Measurements from ENCODE around the gene PINK1.

Gene PINK1

DNA sequence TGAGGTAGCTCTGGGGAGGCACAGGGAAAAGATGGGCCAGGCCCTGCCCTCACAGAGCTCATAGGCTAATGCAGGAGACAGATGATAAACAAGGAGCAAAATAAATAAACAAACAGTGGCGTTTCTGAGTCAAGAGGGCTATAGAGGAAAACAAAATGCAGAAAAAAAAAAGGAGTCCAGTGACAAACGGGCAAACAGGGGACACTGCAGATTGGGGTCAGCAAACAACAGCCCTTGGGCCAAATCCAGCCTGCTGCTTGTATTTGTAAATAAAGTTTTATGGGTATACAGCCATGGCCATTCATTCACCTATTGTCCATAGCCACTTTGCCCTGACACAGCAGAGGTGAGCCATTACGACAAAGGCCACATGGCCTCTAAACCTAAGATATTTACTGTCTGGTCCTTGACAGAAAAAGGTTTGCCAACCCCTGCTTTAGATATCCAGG is 19.1 kb upstream of the PINK1 start:
- Histone ChIP-seq H3K4me2 (ENCODE audit: low read length) (no peak overlapping the region), H3K27me3 (ENCODE audit: control insufficient read depth, insufficient read depth, low read length) (no peaks in the 10 kb centered on the region), H3K4me1 (ENCODE audit: control insufficient read depth, insufficient read depth, low read length) (peaks cover 29% of the 10 kb centered on the region), H3K9me3 (replicated peaks; ENCODE audit: low read length) (no peaks in the 10 kb centered on the region), H3K36me3 (ENCODE audit: insufficient read depth, low read length) (no peaks in the 10 kb centered on the region), H3K4me3 (ENCODE audit: low read length) (no peak overlapping the region), H3K9ac (ENCODE audit: low read depth, low read length) (no peak overlapping the region)

- peak overlapping the region; percentile 28 for H3K4me2 ChIP-seq (ENCODE audit: low read length)
- no peaks in the 10 kb centered on the region for H3K36me3 ChIP-seq (ENCODE audit: insufficient read depth, low read length)
- H3K4me1 ChIP-seq (ENCODE audit: control insufficient read depth, insufficient read depth, low read length), result peaks cover 29% of the 10 kb centered on the region
- peak overlapping the region; percentile 31 for H3K4me3 ChIP-seq (ENCODE audit: low read length)
- peak overlapping the region; percentile 29 for H3K9ac ChIP-seq (ENCODE audit: low read depth, low read length)
- H3K9me3 ChIP-seq (replicated peaks; ENCODE audit: low read length), result no peaks in the 10 kb centered on the region
- no peaks in the 10 kb centered on the region for H3K27me3 ChIP-seq (ENCODE audit: control insufficient read depth, insufficient read depth, low read length)
These were observed 17.1 kb upstream of the PINK1 start for GRCh38 chr1:20615946-20616846.

GRCh38 chr1:20616847-20617487 is 16.3 kb upstream of the PINK1 start:
- Histone ChIP-seq H3K9me3 (replicated peaks; ENCODE audit: low read length) (no peaks in the 10 kb centered on the region), H3K27me3 (ENCODE audit: control insufficient read depth, insufficient read depth, low read length) (no peaks in the 10 kb centered on the region), H3K4me2 (ENCODE audit: low read length) (peak overlapping the region; percentile 28), H3K4me1 (ENCODE audit: control insufficient read depth, insufficient read depth, low read length) (peaks cover 29% of the 10 kb centered on the region), H3K9ac (ENCODE audit: low read depth, low read length) (peak overlapping the region; percentile 29), H3K36me3 (ENCODE audit: insufficient read depth, low read length) (no peaks in the 10 kb centered on the region), H3K4me3 (ENCODE audit: low read length) (peak overlapping the region; percentile 31)

- H3K9me3 ChIP-seq (replicated peaks; ENCODE audit: low read length), result no peaks in the 10 kb centered on the region
- H3K4me2 ChIP-seq (ENCODE audit: low read length), result no peak overlapping the region
- no peaks in the 10 kb centered on the region for H3K36me3 ChIP-seq (ENCODE audit: insufficient read depth, low read length)
- no peak overlapping the region for H3K9ac ChIP-seq (ENCODE audit: low read depth, low read length)
- H3K27me3 ChIP-seq (ENCODE audit: control insufficient read depth, insufficient read depth, low read length), result no peaks in the 10 kb centered on the region
- H3K4me1 ChIP-seq (ENCODE audit: control insufficient read depth, insufficient read depth, low read length), result peaks cover 20% of the 10 kb centered on the region
- no peak overlapping the region for H3K4me3 ChIP-seq (ENCODE audit: low read length)
These were observed 14.7 kb upstream of the PINK1 start for GRCh38 chr1:20618550-20618949.

DNA sequence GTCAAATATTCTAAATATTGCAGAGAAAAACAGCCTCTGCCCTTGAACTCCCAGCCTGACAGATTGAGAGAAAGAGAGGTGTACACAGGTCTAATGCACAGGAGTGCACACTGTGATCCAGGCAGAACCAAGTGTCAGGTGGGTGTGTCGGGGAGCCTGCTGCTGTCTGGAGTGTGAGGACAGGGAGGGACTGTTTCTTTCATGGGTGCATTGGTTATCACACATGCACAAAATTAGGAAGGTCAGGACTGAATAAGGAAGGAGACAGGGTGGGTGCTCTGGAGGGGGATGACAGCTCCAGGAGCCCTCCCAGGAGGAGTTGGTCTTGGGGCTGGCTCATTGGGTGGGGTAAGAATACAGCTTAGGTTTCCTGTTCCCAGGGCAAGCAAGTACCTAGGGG is 13.3 kb upstream of the PINK1 start:
- peaks cover 11% of the 10 kb centered on the region for H3K4me1 ChIP-seq (ENCODE audit: control insufficient read depth, insufficient read depth, low read length)
- no peak overlapping the region for H3K9ac ChIP-seq (ENCODE audit: low read depth, low read length)
- no peaks in the 10 kb centered on the region for H3K27me3 ChIP-seq (ENCODE audit: control insufficient read depth, insufficient read depth, low read length)
- H3K9me3 ChIP-seq (replicated peaks; ENCODE audit: low read length), result no peaks in the 10 kb centered on the region
- no peaks in the 10 kb centered on the region for H3K36me3 ChIP-seq (ENCODE audit: insufficient read depth, low read length)
- H3K4me2 ChIP-seq (ENCODE audit: low read length), result no peak overlapping the region
- no peak overlapping the region for H3K4me3 ChIP-seq (ENCODE audit: low read length)

- no peaks in the 10 kb centered on the region for H3K36me3 ChIP-seq (ENCODE audit: insufficient read depth, low read length)
- no peak overlapping the region for H3K4me2 ChIP-seq (ENCODE audit: low read length)
These were observed 12.2 kb upstream of the PINK1 start for GRCh38 chr1:20621012-20621411.

DNA sequence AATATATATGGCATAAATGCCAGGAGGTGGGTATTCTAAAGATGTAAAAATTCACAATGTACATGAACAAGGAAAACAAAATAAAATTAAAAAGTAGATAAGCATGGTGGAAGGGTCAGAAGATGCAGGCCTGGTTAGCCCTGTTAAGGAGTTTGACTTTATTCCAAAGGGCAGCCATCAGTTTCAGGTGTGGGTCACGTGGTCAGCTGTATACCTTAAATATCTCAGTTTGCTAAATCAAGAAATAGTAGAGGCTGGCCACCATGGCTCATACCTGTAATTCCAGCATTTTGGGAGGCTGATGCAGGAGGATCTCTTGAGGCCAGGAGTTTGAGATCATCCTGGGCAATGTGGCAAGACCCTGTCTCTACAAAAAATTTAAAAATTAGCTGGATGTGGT is 8.5 kb upstream of the PINK1 start:
- H3K9me3 ChIP-seq (replicated peaks; ENCODE audit: low read length), result no peaks in the 10 kb centered on the region

More at GRCh38 chr1:20621012-20621411, 12.2 kb upstream of the PINK1 start:
- H3K9ac ChIP-seq (ENCODE audit: low read depth, low read length), result no peak overlapping the region
- no peaks in the 10 kb centered on the region for H3K27me3 ChIP-seq (ENCODE audit: control insufficient read depth, insufficient read depth, low read length)
- H3K4me3 ChIP-seq (ENCODE audit: low read length), result no peak overlapping the region
- H3K4me1 ChIP-seq (ENCODE audit: control insufficient read depth, insufficient read depth, low read length), result peaks cover 9% of the 10 kb centered on the region
- H3K9me3 ChIP-seq (replicated peaks; ENCODE audit: low read length), result no peaks in the 10 kb centered on the region

GRCh38 chr1:20625176-20626097 is 7.8 kb upstream of the PINK1 start:
- Histone ChIP-seq H3K9ac (ENCODE audit: low read depth, low read length) (no peak overlapping the region), H3K4me3 (ENCODE audit: low read length) (no peak overlapping the region), H3K4me1 (ENCODE audit: control insufficient read depth, insufficient read depth, low read length) (no peaks in the 10 kb centered on the region), H3K36me3 (ENCODE audit: insufficient read depth, low read length) (no peaks in the 10 kb centered on the region), H3K4me2 (ENCODE audit: low read length) (no peak overlapping the region), H3K27me3 (ENCODE audit: control insufficient read depth, insufficient read depth, low read length) (no peaks in the 10 kb centered on the region), H3K9me3 (replicated peaks; ENCODE audit: low read length) (no peaks in the 10 kb centered on the region)

More for the DNA sequence above, 8.5 kb upstream of the PINK1 start:
- H3K4me2 ChIP-seq (ENCODE audit: low read length), result no peak overlapping the region
- H3K9ac ChIP-seq (ENCODE audit: low read depth, low read length), result no peak overlapping the region
- no peaks in the 10 kb centered on the region for H3K4me1 ChIP-seq (ENCODE audit: control insufficient read depth, insufficient read depth, low read length)
- H3K27me3 ChIP-seq (ENCODE audit: control insufficient read depth, insufficient read depth, low read length), result no peaks in the 10 kb centered on the region
- H3K4me3 ChIP-seq (ENCODE audit: low read length), result no peak overlapping the region
- H3K36me3 ChIP-seq (ENCODE audit: insufficient read depth, low read length), result no peaks in the 10 kb centered on the region

DNA sequence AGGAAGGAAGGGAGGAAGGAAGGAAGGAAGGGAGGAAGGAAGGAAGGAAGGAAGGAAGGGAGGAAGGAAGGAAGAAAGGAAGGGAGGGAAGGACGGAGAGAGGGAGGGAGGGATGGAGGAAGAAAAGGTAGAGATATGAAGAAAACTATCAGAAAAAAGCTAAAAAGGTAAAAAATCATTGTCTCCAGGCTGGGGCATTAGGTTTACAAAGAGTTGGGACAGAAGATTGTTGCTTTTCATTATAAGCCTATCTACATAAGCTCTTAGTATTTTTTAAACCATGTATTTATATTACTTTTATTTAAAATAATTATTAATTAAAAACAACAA is 7.2 kb upstream of the PINK1 start:
- no peak overlapping the region for H3K4me2 ChIP-seq (ENCODE audit: low read length)
- H3K9ac ChIP-seq (ENCODE audit: low read depth, low read length), result no peak overlapping the region
- no peak overlapping the region for H3K4me3 ChIP-seq (ENCODE audit: low read length)
- no peaks in the 10 kb centered on the region for H3K27me3 ChIP-seq (ENCODE audit: control insufficient read depth, insufficient read depth, low read length)
- no peaks in the 10 kb centered on the region for H3K4me1 ChIP-seq (ENCODE audit: control insufficient read depth, insufficient read depth, low read length)
- no peaks in the 10 kb centered on the region for H3K36me3 ChIP-seq (ENCODE audit: insufficient read depth, low read length)
- no peaks in the 10 kb centered on the region for H3K9me3 ChIP-seq (replicated peaks; ENCODE audit: low read length)

- Histone ChIP-seq H3K9me3 (replicated peaks; ENCODE audit: low read length) (no peaks in the 10 kb centered on the region), H3K9ac (ENCODE audit: low read depth, low read length) (no peak overlapping the region), H3K4me1 (ENCODE audit: control insufficient read depth, insufficient read depth, low read length) (no peaks in the 10 kb centered on the region), H3K27me3 (ENCODE audit: control insufficient read depth, insufficient read depth, low read length) (no peaks in the 10 kb centered on the region), H3K4me2 (ENCODE audit: low read length) (no peak overlapping the region), H3K36me3 (ENCODE audit: insufficient read depth, low read length) (no peaks in the 10 kb centered on the region), H3K4me3 (ENCODE audit: low read length) (no peak overlapping the region)
These were observed 6.7 kb upstream of the PINK1 start for GRCh38 chr1:20626524-20626923.

GRCh38 chr1:20630729-20631128 is 2.5 kb upstream of the PINK1 start:
- H3K9ac ChIP-seq (ENCODE audit: low read depth, low read length), result no peak overlapping the region
- no peak overlapping the region for H3K4me2 ChIP-seq (ENCODE audit: low read length)
- H3K9me3 ChIP-seq (replicated peaks; ENCODE audit: low read length), result no peaks in the 10 kb centered on the region
- H3K27me3 ChIP-seq (ENCODE audit: control insufficient read depth, insufficient read depth, low read length), result no peaks in the 10 kb centered on the region
- no peaks in the 10 kb centered on the region for H3K36me3 ChIP-seq (ENCODE audit: insufficient read depth, low read length)
- H3K4me3 ChIP-seq (ENCODE audit: low read length), result no peak overlapping the region
- H3K4me1 ChIP-seq (ENCODE audit: control insufficient read depth, insufficient read depth, low read length), result peaks cover 16% of the 10 kb centered on the region
